ENCODE data around the gene IQUB.
"Not testable (repeated sequence)": the region's sequence is repeated elsewhere in the genome, so short reads cannot be mapped to it uniquely, and the experiment has no call there.

Gene IQUB

GRCh38 chr7:123539871-123540270 is 5.5 kb upstream of the IQUB start:
- DNase-seq (ENCODE audit: low read depth), result no peak

GRCh38 chr7:123538897-123539296 is 4.5 kb upstream of the IQUB start:
- no peak for DNase-seq (ENCODE audit: low read depth)

- no peak for DNase-seq (ENCODE audit: low read depth)
These were observed 3.9 kb upstream of the IQUB start for GRCh38 chr7:123538189-123538714.

- no peak for DNase-seq (ENCODE audit: low read depth)
These were observed 2.7 kb upstream of the IQUB start for GRCh38 chr7:123537026-123537642.

GRCh38 chr7:123535517-123535916 is 1.1 kb upstream of the IQUB start:
- no peak for DNase-seq (ENCODE audit: low read depth)

GRCh38 chr7:123533929-123534382 is 439 bp downstream of the IQUB start:
- no peak for DNase-seq (ENCODE audit: low read depth)

- no peak for DNase-seq (ENCODE audit: low read depth)
These were observed 860 bp downstream of the IQUB start for GRCh38 chr7:123533553-123533917.

- not testable (repeated sequence) for DNase-seq (ENCODE audit: low read depth)
These were observed 1.4 kb downstream of the IQUB start for GRCh38 chr7:123532788-123533552.

GRCh38 chr7:123532343-123532742 is 2.1 kb downstream of the IQUB start:
- not testable (repeated sequence) for DNase-seq (ENCODE audit: low read depth)

GRCh38 chr7:123530035-123530591 is 4.3 kb downstream of the IQUB start:
- DNase-seq (ENCODE audit: low read depth), result not testable (repeated sequence)

GRCh38 chr7:123528265-123528664 is 6.1 kb downstream of the IQUB start:
- no peak for DNase-seq (ENCODE audit: low read depth)

- not testable (repeated sequence) for DNase-seq (ENCODE audit: low read depth)
These were observed 6.6 kb downstream of the IQUB start for GRCh38 chr7:123527712-123528225.

- not testable (repeated sequence) for DNase-seq (ENCODE audit: low read depth)
These were observed 7.9 kb downstream of the IQUB start for GRCh38 chr7:123526533-123526932.

GRCh38 chr7:123522066-123522465 is 12.3 kb downstream of the IQUB start:
- DNase-seq (ENCODE audit: low read depth), result no peak

- DNase-seq (ENCODE audit: low read depth), result no peak
These were observed 29.2 kb downstream of the IQUB start for GRCh38 chr7:123505221-123505620.

GRCh38 chr7:123502201-123502600 is 32.2 kb downstream of the IQUB start:
- no peak for DNase-seq (ENCODE audit: low read depth)

GRCh38 chr7:123500878-123501489 is 33.4 kb downstream of the IQUB start:
- DNase-seq (ENCODE audit: low read depth), result no peak

- no peak for DNase-seq (ENCODE audit: low read depth)
These were observed 35.0 kb downstream of the IQUB start for GRCh38 chr7:123499211-123499970.

- DNase-seq (ENCODE audit: low read depth), result no peak
These were observed 35.8 kb downstream of the IQUB start for GRCh38 chr7:123498601-123499000.

GRCh38 chr7:123498031-123498430 is 36.4 kb downstream of the IQUB start:
- DNase-seq (ENCODE audit: low read depth), result no peak

- no peak for DNase-seq (ENCODE audit: low read depth)
These were observed 40.1 kb downstream of the IQUB start for GRCh38 chr7:123494193-123494796.

Data from stimulated activated CD8-positive, alpha-beta memory T cell treated with anti-CD3 and anti-CD28 coated beads, Interleukin-12 subunit alpha, Interleukin-12 subunit beta, amount 100 ng/mL, for 1 hour (primary cell).